Measurements from ENCODE around the gene CDKN1C. TPM values are rescaled to one million over a fixed set of nuclear protein-coding genes. Genes with fewer than 3 reads are reported as not detected.

The CDKN1C gene
- total RNA-seq, 2 donors from 2014 or later, result 17.1 to 25.0 TPM

GRCh38 chr11:2846470-2846869 is 39.1 kb downstream of the CDKN1C start:
- DNase-seq (ENCODE audit: low spot score), result no peak
- H3K4me3 ChIP-seq, result no peak overlapping the region
- H3K4me1 ChIP-seq (ENCODE audit: control insufficient read depth in 1 of 2, low read depth in 2 of 2), result no peaks in the 10 kb centered on the region
- no peak for TF ChIP-seq CTCF (IDR thresholded peaks at IDR 0.05)
- H3K27ac ChIP-seq, result no peak overlapping the region
- no peaks in the 10 kb centered on the region for H3K9me3 ChIP-seq
- H3K27me3 ChIP-seq (replicated peaks; ENCODE audit: insufficient read depth), result no peaks in the 10 kb centered on the region
- no peak for ATAC-seq (ENCODE audit: insufficient number of reproducible peaks, low FRiP score, low read depth)
- no peaks in the 10 kb centered on the region for H3K36me3 ChIP-seq

- H3K9me3 ChIP-seq, result no peaks in the 10 kb centered on the region
- DNase-seq (ENCODE audit: low spot score) (no peak), ATAC-seq (ENCODE audit: insufficient number of reproducible peaks, low FRiP score, low read depth) (no peak)
- H3K4me1 ChIP-seq (ENCODE audit: control insufficient read depth in 1 of 2, low read depth in 2 of 2), result no peaks in the 10 kb centered on the region
- no peak for TF ChIP-seq CTCF (IDR thresholded peaks at IDR 0.05)
- H3K27ac ChIP-seq, result no peak overlapping the region
- no peaks in the 10 kb centered on the region for H3K27me3 ChIP-seq (replicated peaks; ENCODE audit: insufficient read depth)
- no peak overlapping the region for H3K4me3 ChIP-seq
- H3K36me3 ChIP-seq, result no peaks in the 10 kb centered on the region
Measured at GRCh38 chr11:2846056-2846455, 39.5 kb downstream of the CDKN1C start.

GRCh38 chr11:2844996-2845395 is 40.6 kb downstream of the CDKN1C start:
- no peak for DNase-seq (ENCODE audit: low spot score)
- Histone ChIP-seq H3K27me3 (replicated peaks; ENCODE audit: insufficient read depth) (no peaks in the 10 kb centered on the region), H3K9me3 (no peaks in the 10 kb centered on the region), H3K36me3 (no peaks in the 10 kb centered on the region), H3K4me1 (ENCODE audit: control insufficient read depth in 1 of 2, low read depth in 2 of 2) (no peaks in the 10 kb centered on the region), H3K4me3 (no peak overlapping the region), H3K27ac (no peak overlapping the region)
- no peak for TF ChIP-seq CTCF (IDR thresholded peaks at IDR 0.05)
- no peak for ATAC-seq (ENCODE audit: insufficient number of reproducible peaks, low FRiP score, low read depth)

GRCh38 chr11:2844116-2844842 is 41.3 kb downstream of the CDKN1C start:
- DNase-seq (ENCODE audit: low spot score), result no peak
- Histone ChIP-seq H3K9me3 (no peaks in the 10 kb centered on the region), H3K4me1 (ENCODE audit: control insufficient read depth in 1 of 2, low read depth in 2 of 2) (no peaks in the 10 kb centered on the region), H3K36me3 (no peaks in the 10 kb centered on the region), H3K27me3 (replicated peaks; ENCODE audit: insufficient read depth) (no peaks in the 10 kb centered on the region), H3K27ac (no peak overlapping the region), H3K4me3 (no peak overlapping the region)
- TF ChIP-seq CTCF (IDR thresholded peaks at IDR 0.05), result no peak
- no peak for ATAC-seq (ENCODE audit: insufficient number of reproducible peaks, low FRiP score, low read depth)

- ATAC-seq (ENCODE audit: insufficient number of reproducible peaks, low FRiP score, low read depth) (no peak), DNase-seq (ENCODE audit: low spot score) (no peak)
- Histone ChIP-seq H3K27ac (no peak overlapping the region), H3K36me3 (no peaks in the 10 kb centered on the region), H3K4me1 (ENCODE audit: control insufficient read depth in 1 of 2, low read depth in 2 of 2) (no peaks in the 10 kb centered on the region), H3K9me3 (no peaks in the 10 kb centered on the region), H3K27me3 (replicated peaks; ENCODE audit: insufficient read depth) (no peaks in the 10 kb centered on the region), H3K4me3 (no peak overlapping the region)
- no peak for TF ChIP-seq CTCF (IDR thresholded peaks at IDR 0.05)
Measured at GRCh38 chr11:2843551-2843950, 42.0 kb downstream of the CDKN1C start.
